Brain microvascular endothelial cell (primary cell): ENCODE measurements around the gene NFATC2IP.

Source experiments
- DNase-seq: peaks from one replicate; pipeline ENCODE4 v3.0.0-alpha.2; 2020
- H3K27ac ChIP-seq: fragments of 250-450 bp; sonication (Bioruptor Pico); 2 replicates; pipeline ENCODE4 v1.5.1; 2020; ENCODE audit warnings: mild to moderate bottlenecking, moderate library complexity
- H3K27me3 ChIP-seq: fragments of 250-450 bp; sonication (Bioruptor Pico); replicated peaks from 2 replicates; pipeline ENCODE4 v1.5.1; 2020; ENCODE audit warnings: mild to moderate bottlenecking
- H3K36me3 ChIP-seq: fragments of 250-450 bp; sonication (Bioruptor Pico); replicated peaks from 2 replicates; pipeline ENCODE4 v1.5.1; 2020; ENCODE audit warnings: mild to moderate bottlenecking
- H3K4me3 ChIP-seq: 2 replicates; pipeline ENCODE4 v1.5.1; 2011; ENCODE audit warnings: low read depth, mild to moderate bottlenecking, control low read depth, low read length, moderate library complexity
- CTCF ChIP-seq: IDR thresholded peaks from 2 replicates; pipeline ENCODE4 v1.5.1; 2011; ENCODE audit warnings: low read depth, mild to moderate bottlenecking, moderate library complexity, low read length, control low read depth, inconsistent platforms; ENCODE audit errors: missing control alignments
- in situ Hi-C: cut with HindIII; loops from 2 replicates; pipeline ENCODE4 v1.10.0; 2017; ENCODE audit warnings: low sequenced_read_pairs, low pct_ligation_motif_present

Gene NFATC2IP

GRCh38 chr16:28986046-28986445 is 35.3 kb downstream of the NFATC2IP start:
- no peak for DNase-seq
- H3K27me3 ChIP-seq = no peaks in the 10 kb centered on the region
- no peak overlapping the region for H3K27ac ChIP-seq
- in situ Hi-C loops = no loop called here
- no peak for TF ChIP-seq CTCF
- no peak overlapping the region for H3K4me3 ChIP-seq
- peaks cover 56% of the 10 kb centered on the region for H3K36me3 ChIP-seq

GRCh38 chr16:28986492-28986891 is 35.8 kb downstream of the NFATC2IP start:
- no peak for TF ChIP-seq CTCF
- in situ Hi-C loops = no loop called here
- Histone ChIP-seq H3K36me3 (peaks cover 52% of the 10 kb centered on the region), H3K27me3 (no peaks in the 10 kb centered on the region), H3K4me3 (no peak overlapping the region), H3K27ac (no peak overlapping the region)
- no peak for DNase-seq

- no peak for DNase-seq
- H3K36me3 ChIP-seq = peaks cover 44% of the 10 kb centered on the region
- no peak for TF ChIP-seq CTCF
- H3K4me3 ChIP-seq = no peak overlapping the region
- H3K27ac ChIP-seq = no peak overlapping the region
- in situ Hi-C loops = no loop called here
- H3K27me3 ChIP-seq = no peaks in the 10 kb centered on the region
Measured at GRCh38 chr16:28987170-28987853, 36.6 kb downstream of the NFATC2IP start.

- Histone ChIP-seq H3K4me3 (no peak overlapping the region), H3K27ac (no peak overlapping the region), H3K36me3 (peaks cover 23% of the 10 kb centered on the region), H3K27me3 (no peaks in the 10 kb centered on the region)
- in situ Hi-C loops = no loop called here
- no peak for DNase-seq
- no peak for TF ChIP-seq CTCF
Measured at GRCh38 chr16:28989363-28989762, 38.6 kb downstream of the NFATC2IP start.

- Histone ChIP-seq H3K27me3 (no peaks in the 10 kb centered on the region), H3K27ac (no peak overlapping the region), H3K4me3 (no peak overlapping the region), H3K36me3 (peaks cover 19% of the 10 kb centered on the region)
- no peak for DNase-seq
- no peak for TF ChIP-seq CTCF
- in situ Hi-C loops = no loop called here
Measured at GRCh38 chr16:28990375-28991040, 39.8 kb downstream of the NFATC2IP start.

- H3K27me3 ChIP-seq = no peaks in the 10 kb centered on the region
Measured at GRCh38 chr16:28991687-28992086, 41.0 kb downstream of the NFATC2IP start.

More at GRCh38 chr16:28991687-28992086, 41.0 kb downstream of the NFATC2IP start:
- peaks cover 12% of the 10 kb centered on the region for H3K36me3 ChIP-seq
- no peak overlapping the region for H3K27ac ChIP-seq
- no peak for TF ChIP-seq CTCF
- DNase-seq = no peak
- in situ Hi-C loops = no loop called here
- H3K4me3 ChIP-seq = no peak overlapping the region
